Measurements from ENCODE around the gene TXNL4A.

DNA sequence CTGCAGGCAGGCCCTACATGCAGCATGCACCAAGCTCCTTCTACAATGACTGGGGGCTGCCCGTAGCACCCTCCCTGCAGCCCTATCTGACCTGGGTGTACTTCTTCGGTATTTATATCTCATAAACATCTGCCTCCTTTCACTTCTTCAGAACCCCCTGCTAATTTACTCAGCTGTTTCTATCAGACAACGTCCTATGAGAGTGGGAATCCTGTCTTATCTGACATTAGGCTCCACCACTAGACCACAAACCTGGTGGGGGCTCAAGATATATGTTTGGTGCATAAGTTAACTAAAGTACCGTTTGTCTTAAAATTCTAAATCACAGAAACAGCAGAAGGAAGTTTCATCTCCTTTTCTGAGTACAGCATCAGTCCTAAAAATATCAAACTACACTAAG is 13.3 kb downstream of the TXNL4A start:
- TF ChIP-seq POLR2AphosphoS5 (IDR thresholded peaks at IDR 0.05; ENCODE audit: low read depth, low read length), result no peak
- TF ChIP-seq, protein P1, sequence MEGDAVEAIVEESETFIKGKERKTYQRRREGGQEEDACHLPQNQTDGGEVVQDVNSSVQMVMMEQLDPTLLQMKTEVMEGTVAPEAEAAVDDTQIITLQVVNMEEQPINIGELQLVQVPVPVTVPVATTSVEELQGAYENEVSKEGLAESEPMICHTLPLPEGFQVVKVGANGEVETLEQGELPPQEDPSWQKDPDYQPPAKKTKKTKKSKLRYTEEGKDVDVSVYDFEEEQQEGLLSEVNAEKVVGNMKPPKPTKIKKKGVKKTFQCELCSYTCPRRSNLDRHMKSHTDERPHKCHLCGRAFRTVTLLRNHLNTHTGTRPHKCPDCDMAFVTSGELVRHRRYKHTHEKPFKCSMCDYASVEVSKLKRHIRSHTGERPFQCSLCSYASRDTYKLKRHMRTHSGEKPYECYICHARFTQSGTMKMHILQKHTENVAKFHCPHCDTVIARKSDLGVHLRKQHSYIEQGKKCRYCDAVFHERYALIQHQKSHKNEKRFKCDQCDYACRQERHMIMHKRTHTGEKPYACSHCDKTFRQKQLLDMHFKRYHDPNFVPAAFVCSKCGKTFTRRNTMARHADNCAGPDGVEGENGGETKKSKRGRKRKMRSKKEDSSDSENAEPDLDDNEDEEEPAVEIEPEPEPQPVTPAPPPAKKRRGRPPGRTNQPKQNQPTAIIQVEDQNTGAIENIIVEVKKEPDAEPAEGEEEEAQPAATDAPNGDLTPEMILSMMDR (IDR thresholded peaks at IDR 0.05), result no peak
